Mesendoderm (in vitro differentiated cells): ENCODE data around the gene ZNF771.

Experiments used
- DNase-seq: peaks from one replicate; pipeline ENCODE4 v3.0.0; 2013
- H2AK5ac ChIP-seq: 2 replicates; pipeline ENCODE4 v1.6.1; 2013; ENCODE audit warnings: low read length, inconsistent platforms
- H2BK120ac ChIP-seq: 2 replicates; pipeline ENCODE4 v1.6.1; 2013; ENCODE audit warnings: low read depth, mild to moderate bottlenecking, low read length, moderate library complexity, mixed read lengths
- H2BK15ac ChIP-seq: replicated peaks from 2 replicates; pipeline ENCODE4 v1.6.1; 2013; ENCODE audit warnings: low read depth, mild to moderate bottlenecking, moderate library complexity
- H2BK5ac ChIP-seq: 2 replicates; pipeline ENCODE4 v1.6.1; 2013; ENCODE audit warnings: low read length, inconsistent platforms
- H3K18ac ChIP-seq: 2 replicates; pipeline ENCODE4 v1.6.1; 2013; ENCODE audit warnings: mild to moderate bottlenecking, low read length, mixed read lengths
- H3K23ac ChIP-seq: one replicate; pipeline ENCODE4 v1.6.1; 2013; ENCODE audit warnings: low read length
- H3K27ac ChIP-seq: 2 replicates; pipeline ENCODE4 v1.5.1; 2013; ENCODE audit warnings: low read depth, mild to moderate bottlenecking, inconsistent platforms, low read length, moderate library complexity
- H3K27me3 ChIP-seq: 2 replicates; pipeline ENCODE4 v1.6.1; 2013; ENCODE audit warnings: low read length, control low read depth, mild to moderate bottlenecking, inconsistent platforms; ENCODE audit not compliant: insufficient read depth, poor library complexity
- H3K36me3 ChIP-seq: 2 replicates; pipeline ENCODE4 v1.6.1; 2013; ENCODE audit warnings: low read length, inconsistent platforms; ENCODE audit not compliant: control insufficient read depth, insufficient read depth
- H3K4ac ChIP-seq: one replicate; pipeline ENCODE4 v1.6.1; 2013; ENCODE audit warnings: low read depth, mild to moderate bottlenecking, low read length, moderate library complexity
- H3K4me1 ChIP-seq: 2 replicates; pipeline ENCODE4 v1.6.1; 2013; ENCODE audit warnings: low read depth, low read length, inconsistent platforms; ENCODE audit not compliant: control insufficient read depth
- H3K4me2 ChIP-seq: 2 replicates; pipeline ENCODE4 v1.6.1; 2013; ENCODE audit warnings: low read length
- H3K4me3 ChIP-seq: 2 replicates; pipeline ENCODE4 v1.5.1; 2013; ENCODE audit warnings: mild to moderate bottlenecking, low read length
- H3K56ac ChIP-seq: one replicate; pipeline ENCODE4 v1.6.1; 2013; ENCODE audit warnings: low read length
- H3K79me1 ChIP-seq: 2 replicates; pipeline ENCODE4 v1.6.1; 2013; ENCODE audit warnings: low read length, inconsistent platforms
- H3K79me2 ChIP-seq: 2 replicates; pipeline ENCODE4 v1.6.1; 2013; ENCODE audit warnings: mild to moderate bottlenecking, low read length; ENCODE audit not compliant: control insufficient read depth, insufficient read depth
- H3K9ac ChIP-seq: 2 replicates; pipeline ENCODE4 v1.6.1; 2013; ENCODE audit warnings: low read length, inconsistent platforms
- H4K5ac ChIP-seq: one replicate; pipeline ENCODE4 v1.6.1; 2013; ENCODE audit warnings: low read length
- H4K8ac ChIP-seq: one replicate; pipeline ENCODE4 v1.6.1; 2013; ENCODE audit warnings: low read depth, mild to moderate bottlenecking, control low read depth, low read length, moderate library complexity
- WGBS: extraction: QIAGEN DNeasy Blood & Tissue Kit; methylation state at CpG from one replicate; pipeline ENCODE4 v1.1.7; 2013; ENCODE audit warnings: low lambda C conversion rate, missing lambda C conversion rate; ENCODE audit not compliant: insufficient coverage; ENCODE audit errors: extremely low coverage; 5-methylcytosine and 5-hydroxymethylcytosine counted together

ZNF771 gene

GRCh38 chr16:30417529-30418349 is 10.3 kb downstream of the ZNF771 start:
- no CpG with 5 or more reads among the region's 140 CpGs for WGBS
- Histone ChIP-seq H3K36me3 (peaks cover 2% of the 10 kb centered on the region), H3K4me3 (peak overlapping the region; percentile 35), H3K56ac (peak overlapping the region; percentile 89), H3K79me1 (no peaks in the 10 kb centered on the region), H3K18ac (peak overlapping the region; percentile 33), H3K4me1 (no peaks in the 10 kb centered on the region), H2BK15ac (no peak overlapping the region), H2BK5ac (no peak overlapping the region), H3K27me3 (no peaks in the 10 kb centered on the region), H4K5ac (no peak overlapping the region), H3K4me2 (peak overlapping the region; percentile 78), H2AK5ac (no peak overlapping the region), H4K8ac (no peak overlapping the region), H3K79me2 (no peaks in the 10 kb centered on the region), H3K27ac (peak overlapping the region; percentile 24), H3K23ac (no peak overlapping the region), H3K4ac (peak overlapping the region; percentile 2), H2BK120ac (no peak overlapping the region), H3K9ac (peak overlapping the region; percentile 82)
- peak; percentile 98 for DNase-seq

GRCh38 chr16:30418350-30419181 is 11.2 kb downstream of the ZNF771 start:
- Histone ChIP-seq H2AK5ac (no peak overlapping the region), H3K79me2 (no peaks in the 10 kb centered on the region), H2BK120ac (no peak overlapping the region), H3K56ac (peak overlapping the region; percentile 89), H2BK15ac (no peak overlapping the region), H3K4me3 (no peak overlapping the region), H3K4ac (peak overlapping the region; percentile 2), H3K4me2 (peak overlapping the region; percentile 78), H3K18ac (no peak overlapping the region), H3K4me1 (no peaks in the 10 kb centered on the region), H3K36me3 (peaks cover 3% of the 10 kb centered on the region), H3K23ac (no peak overlapping the region), H3K79me1 (no peaks in the 10 kb centered on the region), H2BK5ac (no peak overlapping the region), H3K27ac (peak overlapping the region; percentile 24), H3K9ac (peak overlapping the region; percentile 82), H4K5ac (no peak overlapping the region), H4K8ac (no peak overlapping the region), H3K27me3 (no peaks in the 10 kb centered on the region)
- no CpG with 5 or more reads among the region's 31 CpGs for WGBS
- no peak for DNase-seq

- Histone ChIP-seq H3K18ac (no peak overlapping the region), H3K4me3 (no peak overlapping the region), H4K8ac (no peak overlapping the region), H3K27me3 (no peaks in the 10 kb centered on the region), H2BK120ac (no peak overlapping the region), H3K4me2 (no peak overlapping the region), H3K23ac (no peak overlapping the region), H2BK15ac (no peak overlapping the region), H3K36me3 (peaks cover 9% of the 10 kb centered on the region), H3K27ac (no peak overlapping the region), H3K4ac (no peak overlapping the region), H3K79me1 (peaks cover 4% of the 10 kb centered on the region), H3K79me2 (no peaks in the 10 kb centered on the region), H4K5ac (no peak overlapping the region), H3K4me1 (no peaks in the 10 kb centered on the region), H2BK5ac (no peak overlapping the region), H2AK5ac (no peak overlapping the region), H3K56ac (no peak overlapping the region), H3K9ac (no peak overlapping the region)
- no CpG with 5 or more reads among the region's 5 CpGs for WGBS
- no peak for DNase-seq
These were observed 13.6 kb downstream of the ZNF771 start for GRCh38 chr16:30421010-30421409.

DNA sequence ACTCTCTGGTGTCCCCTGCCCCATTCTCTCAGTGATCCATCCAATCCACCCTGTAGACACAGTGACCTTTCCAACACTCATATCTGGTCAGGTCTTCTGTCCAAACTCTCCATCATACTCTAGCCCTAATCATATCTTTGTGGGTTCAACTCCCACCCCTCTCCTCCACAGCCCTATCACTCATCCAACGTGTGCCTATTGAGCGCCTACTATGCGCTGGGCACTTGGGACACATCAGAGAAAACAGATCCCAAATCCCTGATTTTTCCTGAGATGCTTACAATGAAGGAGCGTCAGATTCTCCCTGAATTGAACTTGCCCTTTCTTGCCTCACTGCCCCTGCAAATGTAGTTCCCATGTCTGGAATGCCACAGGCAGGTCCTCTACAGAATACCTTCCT is 20.6 kb downstream of the ZNF771 start:
- peaks cover 7% of the 10 kb centered on the region for H3K36me3 ChIP-seq

GRCh38 chr16:30429418-30429677 is 21.9 kb downstream of the ZNF771 start:
- Histone ChIP-seq H2BK120ac (no peak overlapping the region), H3K9ac (peak overlapping the region; percentile 75)

More for the DNA sequence above, 20.6 kb downstream of the ZNF771 start:
- Histone ChIP-seq H3K56ac (no peak overlapping the region), H2BK120ac (no peak overlapping the region), H2BK15ac (no peak overlapping the region), H3K4me3 (no peak overlapping the region), H3K4me2 (no peak overlapping the region), H3K79me2 (peaks cover 4% of the 10 kb centered on the region), H3K23ac (no peak overlapping the region), H2BK5ac (no peak overlapping the region), H4K5ac (no peak overlapping the region), H3K18ac (no peak overlapping the region), H2AK5ac (no peak overlapping the region), H3K4ac (no peak overlapping the region), H3K27ac (no peak overlapping the region), H4K8ac (no peak overlapping the region), H3K79me1 (peaks cover 10% of the 10 kb centered on the region), H3K4me1 (peaks cover 2% of the 10 kb centered on the region), H3K9ac (no peak overlapping the region), H3K27me3 (no peaks in the 10 kb centered on the region)
- no peak for DNase-seq
- WGBS: no CpG with 5 or more reads among the region's 4 CpGs

More at GRCh38 chr16:30429418-30429677, 21.9 kb downstream of the ZNF771 start:
- peaks cover 4% of the 10 kb centered on the region for H3K79me2 ChIP-seq
- peaks cover 2% of the 10 kb centered on the region for H3K4me1 ChIP-seq
- no CpG with 5 or more reads among the region's 11 CpGs for WGBS
- H3K4ac ChIP-seq: no peak overlapping the region
- H3K27ac ChIP-seq: no peak overlapping the region
- no peak overlapping the region for H2BK15ac ChIP-seq
- H3K18ac ChIP-seq: no peak overlapping the region
- H4K8ac ChIP-seq: no peak overlapping the region
- H3K23ac ChIP-seq: no peak overlapping the region
- DNase-seq: no peak
- H3K4me3 ChIP-seq: peak overlapping the region; percentile 72
- H3K27me3 ChIP-seq: no peaks in the 10 kb centered on the region
- no peak overlapping the region for H4K5ac ChIP-seq
- no peak overlapping the region for H2AK5ac ChIP-seq
- H3K36me3 ChIP-seq: peaks cover 3% of the 10 kb centered on the region
- H3K56ac ChIP-seq: peak overlapping the region; percentile 84
- peak overlapping the region; percentile 47 for H3K4me2 ChIP-seq
- no peak overlapping the region for H2BK5ac ChIP-seq
- H3K79me1 ChIP-seq: peaks cover 10% of the 10 kb centered on the region
